Parathyroid adenoma (tissue), 2 donors: ENCODE measurements around the gene ERAS.
"Not testable (repeated sequence)": the region's sequence is repeated elsewhere in the genome, so short reads cannot be mapped to it uniquely, and the experiment has no call there.

Experiments used
- H2AFZ ChIP-seq: fragments of 300-600 bp; sonication (generic); one replicate; pipeline ENCODE4 v1.7.0; 2017; ENCODE audit warnings: antibody characterized with exemption, mild to moderate bottlenecking
- H3K27ac ChIP-seq: fragments of 300-600 bp; sonication (generic); one replicate; pipeline ENCODE4 v1.7.0; 2017
- H3K27me3 ChIP-seq: fragments of 300-600 bp; sonication (generic); one replicate; pipeline ENCODE4 v1.7.0; 2017; ENCODE audit warnings: low read length; ENCODE audit not compliant: control insufficient read depth, insufficient read depth
- H3K36me3 ChIP-seq: fragments of 300-600 bp; sonication (generic); one replicate; pipeline ENCODE4 v1.7.0; 2017; ENCODE audit warnings: low read length; ENCODE audit not compliant: control insufficient read depth, insufficient read depth
- H3K4me1 ChIP-seq: fragments of 300-600 bp; sonication (generic); one replicate; pipeline ENCODE4 v1.7.0; 2017; ENCODE audit warnings: control low read depth
- H3K4me2 ChIP-seq: fragments of 300-600 bp; sonication (generic); one replicate; pipeline ENCODE4 v1.7.0; 2017; ENCODE audit warnings: low read length
- H3K4me3 ChIP-seq: fragments of 300-600 bp; sonication (generic); one replicate; pipeline ENCODE4 v1.7.0; 2017; ENCODE audit warnings: low read depth, low read length
- H3K79me2 ChIP-seq: fragments of 300-600 bp; sonication (generic); one replicate; pipeline ENCODE4 v1.7.0; 2017; ENCODE audit warnings: control low read depth
- H3K9ac ChIP-seq: fragments of 300-600 bp; sonication (generic); one replicate; pipeline ENCODE4 v1.7.0; 2017; ENCODE audit warnings: mild to moderate bottlenecking
- H3K9me3 ChIP-seq: fragments of 300-600 bp; sonication (generic); one replicate; pipeline ENCODE4 v1.7.0; 2017; ENCODE audit warnings: low read length; ENCODE audit not compliant: control insufficient read depth
- CTCF ChIP-seq: fragments of 300-600 bp; sonication (generic); IDR thresholded peaks from one replicate; pipeline ENCODE4 v1.7.0; 2017; ENCODE audit warnings: antibody characterized with exemption, mild to moderate bottlenecking
- donor health status: primary hyperparathyroidism.

Gene ERAS

GRCh38 chrX:48815266-48815665, 11.0 kb upstream of the ERAS start:
- no peak overlapping the region for H3K27ac ChIP-seq
- no peaks in the 10 kb centered on the region for H3K79me2 ChIP-seq
- H3K9ac ChIP-seq: no peak overlapping the region
- H3K4me3 ChIP-seq: no peak overlapping the region
- no peak for TF ChIP-seq CTCF
- H3K4me2 ChIP-seq: no peak overlapping the region
- H2AFZ ChIP-seq: no peak overlapping the region
- no peaks in the 10 kb centered on the region for H3K36me3 ChIP-seq
- no peaks in the 10 kb centered on the region for H3K27me3 ChIP-seq
- no peaks in the 10 kb centered on the region for H3K4me1 ChIP-seq
- H3K9me3 ChIP-seq: no peaks in the 10 kb centered on the region

GRCh38 chrX:48816014-48816810, 10.1 kb upstream of the ERAS start:
- H3K27me3 ChIP-seq: no peaks in the 10 kb centered on the region
- no peaks in the 10 kb centered on the region for H3K36me3 ChIP-seq
- no peak overlapping the region for H2AFZ ChIP-seq
- no peak overlapping the region for H3K4me2 ChIP-seq
- no peaks in the 10 kb centered on the region for H3K79me2 ChIP-seq
- no peaks in the 10 kb centered on the region for H3K4me1 ChIP-seq
- no peaks in the 10 kb centered on the region for H3K9me3 ChIP-seq
- H3K4me3 ChIP-seq: no peak overlapping the region
- TF ChIP-seq CTCF: no peak
- H3K9ac ChIP-seq: no peak overlapping the region
- H3K27ac ChIP-seq: no peak overlapping the region

DNA sequence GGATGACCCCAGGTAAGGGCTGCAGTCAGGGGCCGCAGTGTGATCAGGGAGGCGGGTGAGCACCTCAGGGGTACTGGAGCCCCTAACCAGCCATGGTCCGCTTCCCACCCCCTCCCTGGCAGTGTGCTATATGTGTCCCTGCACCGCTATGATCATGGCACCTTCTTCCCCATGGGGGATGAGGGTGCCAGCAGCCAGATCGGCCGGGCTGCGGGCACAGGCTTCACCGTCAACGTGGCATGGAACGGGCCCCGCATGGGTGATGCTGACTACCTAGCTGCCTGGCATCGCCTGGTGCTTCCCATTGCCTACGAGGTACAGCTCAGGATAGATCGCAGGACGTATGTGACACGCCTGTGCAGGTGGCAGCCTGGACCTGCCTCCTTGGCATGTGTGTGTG, 8.2 kb upstream of the ERAS start:
- no peaks in the 10 kb centered on the region for H3K27me3 ChIP-seq
- H3K36me3 ChIP-seq: no peaks in the 10 kb centered on the region
- TF ChIP-seq CTCF: no peak
- no peak overlapping the region for H3K9ac ChIP-seq
- H3K79me2 ChIP-seq: no peaks in the 10 kb centered on the region
- no peak overlapping the region for H2AFZ ChIP-seq
- H3K9me3 ChIP-seq: no peaks in the 10 kb centered on the region
- no peaks in the 10 kb centered on the region for H3K4me1 ChIP-seq
- H3K4me2 ChIP-seq: no peak overlapping the region
- no peak overlapping the region for H3K4me3 ChIP-seq
- H3K27ac ChIP-seq: no peak overlapping the region

- Histone ChIP-seq H2AFZ (no peak overlapping the region), H3K4me2 (no peak overlapping the region), H3K27ac (no peak overlapping the region), H3K79me2 (no peaks in the 10 kb centered on the region), H3K27me3 (no peaks in the 10 kb centered on the region), H3K36me3 (no peaks in the 10 kb centered on the region), H3K9me3 (no peaks in the 10 kb centered on the region), H3K4me1 (no peaks in the 10 kb centered on the region), H3K4me3 (no peak overlapping the region), H3K9ac (no peak overlapping the region)
- no peak for TF ChIP-seq CTCF
Measured at GRCh38 chrX:48818866-48819265, 7.4 kb upstream of the ERAS start.

DNA sequence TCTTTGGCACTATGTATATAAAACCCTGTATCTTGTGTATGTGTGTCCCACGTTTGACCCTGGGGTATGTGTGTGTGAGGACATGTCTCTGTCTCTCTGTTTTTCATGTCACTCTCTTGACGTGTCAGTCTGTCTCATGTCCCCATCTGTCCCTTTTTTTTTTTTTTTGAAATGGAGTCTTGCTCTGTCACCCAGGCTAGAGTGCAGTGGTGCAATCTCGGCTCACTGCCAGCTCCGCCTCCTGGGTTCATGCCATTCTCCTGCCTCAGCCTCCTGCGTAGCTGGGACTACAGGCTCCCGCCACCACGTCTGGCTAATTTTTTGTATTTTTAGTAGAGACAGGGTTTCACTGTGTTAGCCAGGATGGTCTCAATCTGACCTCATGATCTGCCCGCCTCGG, 6.9 kb upstream of the ERAS start:
- not testable (repeated sequence) for H3K4me1 ChIP-seq, H3K4me3 ChIP-seq, H3K4me2 ChIP-seq, H3K9me3 ChIP-seq, H2AFZ ChIP-seq, H3K9ac ChIP-seq, H3K27ac ChIP-seq, H3K79me2 ChIP-seq, H3K36me3 ChIP-seq, H3K27me3 ChIP-seq
